Keratinocyte (primary cell): ENCODE results near the gene CRKL.

Experiments used
- EZH2 ChIP-seq: IDR thresholded peaks from one replicate; pipeline ENCODE4 v1.6.1; 2012; ENCODE audit warnings: inconsistent platforms, mild to moderate bottlenecking, low read length, moderate library complexity
- TF ChIP-seq, protein P1 (sequence below), 3 experiments: IDR thresholded peaks in 1 of 3; conservative IDR thresholded peaks in 1 of 3; optimal IDR thresholded peaks in 1 of 3; 2 replicates in 2 of 3; 3 replicates in 1 of 3; pipeline versions ENCODE3 to v1.5.1; 2011; ENCODE audit warnings: low read length in 3 of 3, mild to moderate bottlenecking in 3 of 3, moderate library complexity in 2 of 3, control low read depth in 1 of 3, inconsistent platforms in 1 of 3; ENCODE audit not compliant: insufficient read depth in 2 of 3; ENCODE audit errors: extremely low read depth in 1 of 3

DNA sequence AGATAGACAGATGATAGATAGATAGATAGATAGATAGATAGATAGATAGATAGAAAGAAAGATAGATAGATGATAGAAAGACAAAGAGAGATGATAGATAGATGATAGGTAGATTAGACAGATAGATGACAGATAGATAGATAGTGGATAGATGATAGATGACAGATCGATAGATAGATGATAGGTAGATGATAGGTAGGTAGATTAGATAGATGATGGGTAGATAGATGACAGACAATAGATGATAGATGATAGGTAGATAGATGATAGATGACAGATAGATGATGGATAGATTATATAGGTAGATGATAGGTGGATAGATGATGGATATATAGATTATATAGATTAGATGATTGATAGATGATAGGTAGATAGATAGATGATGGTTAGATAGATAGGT lies 69.2 kb downstream of the CRKL start:
- TF ChIP-seq, protein P1, sequence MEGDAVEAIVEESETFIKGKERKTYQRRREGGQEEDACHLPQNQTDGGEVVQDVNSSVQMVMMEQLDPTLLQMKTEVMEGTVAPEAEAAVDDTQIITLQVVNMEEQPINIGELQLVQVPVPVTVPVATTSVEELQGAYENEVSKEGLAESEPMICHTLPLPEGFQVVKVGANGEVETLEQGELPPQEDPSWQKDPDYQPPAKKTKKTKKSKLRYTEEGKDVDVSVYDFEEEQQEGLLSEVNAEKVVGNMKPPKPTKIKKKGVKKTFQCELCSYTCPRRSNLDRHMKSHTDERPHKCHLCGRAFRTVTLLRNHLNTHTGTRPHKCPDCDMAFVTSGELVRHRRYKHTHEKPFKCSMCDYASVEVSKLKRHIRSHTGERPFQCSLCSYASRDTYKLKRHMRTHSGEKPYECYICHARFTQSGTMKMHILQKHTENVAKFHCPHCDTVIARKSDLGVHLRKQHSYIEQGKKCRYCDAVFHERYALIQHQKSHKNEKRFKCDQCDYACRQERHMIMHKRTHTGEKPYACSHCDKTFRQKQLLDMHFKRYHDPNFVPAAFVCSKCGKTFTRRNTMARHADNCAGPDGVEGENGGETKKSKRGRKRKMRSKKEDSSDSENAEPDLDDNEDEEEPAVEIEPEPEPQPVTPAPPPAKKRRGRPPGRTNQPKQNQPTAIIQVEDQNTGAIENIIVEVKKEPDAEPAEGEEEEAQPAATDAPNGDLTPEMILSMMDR (optimal IDR thresholded peaks at IDR 0.05 in 1 of 3, IDR thresholded peaks at IDR 0.05 in 1 of 3, conservative IDR thresholded peaks at IDR 0.05 in 1 of 3; ENCODE audit: extremely low read depth in 1 of 3, insufficient read depth in 2 of 3, low read length in 3 of 3), result no peak
- no peak for TF ChIP-seq EZH2
